Right lobe of liver (tissue), 6 donors: ENCODE results near the gene MTM1. TPM values are rescaled to one million over a fixed set of nuclear protein-coding genes. Genes with fewer than 3 reads are reported as not detected.

Experiments used
- ATAC-seq, 4 donors: fragments of 200-7000 bp; cut with Tn5 transposase; one replicate each; pipeline ENCODE4 v1.9.1; 2020; ENCODE audit warnings: mild to moderate bottlenecking in 4 of 4, moderate library complexity in 4 of 4
- DNase-seq, 3 donors: peaks; one replicate each; pipeline ENCODE4 v3.0.0-alpha.2; 2020
- H3K27ac ChIP-seq, 3 donors: fragments of 200-600 bp; one replicate each; pipeline ENCODE4 v1.8.0; 2022
- H3K27me3 ChIP-seq, 2 donors: fragments of 200-600 bp; one replicate each; pipeline ENCODE4 v1.8.0; 2022
- H3K36me3 ChIP-seq, 4 donors: fragments of 200-600 bp; sonication (generic) in 1 of 4; one replicate each; pipeline versions ENCODE4 v1.5.1 to v1.8.0; 2017 to 2022; ENCODE audit warnings: control low read depth in 1 of 4
- H3K4me1 ChIP-seq, 4 donors: fragments of 200-600 bp; sonication (generic) in 1 of 4; one replicate each; pipeline versions ENCODE4 v1.5.1 to v1.8.0; 2017 to 2022; ENCODE audit warnings: control low read depth in 1 of 4
- H3K4me3 ChIP-seq, 3 donors: fragments of 200-600 bp; one replicate each; pipeline ENCODE4 v1.8.0; 2022
- H3K9me3 ChIP-seq, 4 donors: fragments of 200-600 bp; sonication (generic) in 1 of 4; one replicate each; pipeline versions ENCODE4 v1.5.1 to v1.8.0; 2017 to 2022; ENCODE audit warnings: control low read depth in 1 of 4
- CTCF ChIP-seq, 4 donors: fragments of 200-600 bp in 3 of 4; fragments of 450-650 bp in 1 of 4; IDR thresholded peaks; one replicate each; pipeline versions ENCODE4 v1.5.1 to v1.8.0; 2016 to 2022; ENCODE audit warnings: antibody characterized with exemption in 4 of 4, mild to moderate bottlenecking in 2 of 4
- POLR2A ChIP-seq: fragments of 450-650 bp; IDR thresholded peaks from one replicate; pipeline ENCODE4 v1.6.1; 2017; ENCODE audit warnings: antibody characterized with exemption, mild to moderate bottlenecking
- WGBS: methylation state at CpG from one replicate; pipeline ENCODE4 v1.1.6; 2018; ENCODE audit warnings: low coverage, low lambda C conversion rate; ENCODE audit not compliant: insufficient coverage; ENCODE audit errors: missing lambda C conversion rate; 5-methylcytosine and 5-hydroxymethylcytosine counted together
- intact Hi-C, 2 donors: fragments of 100-400 bp; cut with DNase I; formaldehyde crosslinking; loops; one replicate each; pipeline versions ENCODE4 v1.11.2 to v1.14.1; 2022
- total RNA-seq, 6 experiments: library from RNA; depleted of rRNA in 2 of 6; stranded (reverse); fragments of >200 nt in 2 of 6; fragmentation: NEBNext Ultra II Directional in 3 of 6; extraction: Animal tissue kit (Norgen Biotek cat#: 25700) in 3 of 6; gene quantifications; one replicate each; pipeline versions ENCODE4 v1.1.0 to v1.2.4, GENCODE V29; 2016 to 2023
- donor health status: DM: no; HTN: yes; CAD: no.
- donor health status: DM: no; HTN: no; CAD: no.
- donor health status: DM: no; HTN: no; CAD: no.
- donor health status: DM: no; HTN: yes; CAD: no.
- donor health status: DM: no; HTN: yes; CAD: no.

MTM1 gene
- total RNA-seq, 6 experiments from 2014 or later = 9.8 to 18.0 (median 13.5) TPM

- ATAC-seq (no peak), DNase-seq (no peak)
- intact Hi-C loops = no loop called here
- no peaks in the 10 kb centered on the region for H3K4me1 ChIP-seq
- no peaks in the 10 kb centered on the region for H3K27me3 ChIP-seq
- no peak overlapping the region for H3K27ac ChIP-seq
- peaks cover 0 to 7% (median under 1%) of the 10 kb centered on the region in 4 donors for H3K36me3 ChIP-seq
- H3K9me3 ChIP-seq = no peaks in the 10 kb centered on the region
- no peak overlapping the region for H3K4me3 ChIP-seq
- 20% methylated on average over 1 of the region's 1 CpG for WGBS
- TF ChIP-seq POLR2A (no peak), CTCF (IDR thresholded peaks at IDR 0.05) (no peak)
Observed at GRCh38 chrX:150599226-150599625, 30.8 kb downstream of the MTM1 start.

GRCh38 chrX:150602296-150602695 is 33.9 kb downstream of the MTM1 start:
- H3K9me3 ChIP-seq = no peaks in the 10 kb centered on the region
- peaks cover 0 to 7% (median 0%) of the 10 kb centered on the region in 4 donors for H3K4me1 ChIP-seq
- ATAC-seq = no peak
- no peak overlapping the region for H3K4me3 ChIP-seq
- no peaks in the 10 kb centered on the region for H3K36me3 ChIP-seq
- no peak overlapping the region for H3K27ac ChIP-seq
- no peak for DNase-seq
- TF ChIP-seq CTCF (IDR thresholded peaks at IDR 0.05) (no peak), POLR2A (no peak)
- intact Hi-C loops = no loop called here
- H3K27me3 ChIP-seq = no peaks in the 10 kb centered on the region

- WGBS = 81% methylated on average over 3 of the region's 3 CpGs
- TF ChIP-seq CTCF (IDR thresholded peaks at IDR 0.05) (no peak), POLR2A (no peak)
Observed at GRCh38 chrX:150602743-150603142, 34.3 kb downstream of the MTM1 start.

GRCh38 chrX:150605603-150606002 is 37.2 kb downstream of the MTM1 start:
- Histone ChIP-seq H3K9me3 (no peaks in the 10 kb centered on the region), H3K27ac (no peak overlapping the region), H3K4me3 (no peak overlapping the region), H3K4me1 (peaks cover 0 to 7% (median 0%) of the 10 kb centered on the region in 4 donors), H3K27me3 (no peaks in the 10 kb centered on the region), H3K36me3 (no peaks in the 10 kb centered on the region)
- DNase-seq (peak in 1 of 3 donors; percentile 41), ATAC-seq (peak in 3 of 4 donors; percentile 50 to 79 (median 71))
- 7% methylated on average over 2 of the region's 2 CpGs for WGBS
- TF ChIP-seq POLR2A = no peak
- TF ChIP-seq CTCF (IDR thresholded peaks at IDR 0.05) = no peak
- intact Hi-C loops = no loop called here

More at GRCh38 chrX:150602743-150603142, 34.3 kb downstream of the MTM1 start:
- Histone ChIP-seq H3K9me3 (no peaks in the 10 kb centered on the region), H3K27me3 (no peaks in the 10 kb centered on the region), H3K4me1 (peaks cover 0 to 7% (median 0%) of the 10 kb centered on the region in 4 donors), H3K4me3 (no peak overlapping the region), H3K27ac (no peak overlapping the region), H3K36me3 (no peaks in the 10 kb centered on the region)
- no peak for DNase-seq
- intact Hi-C loops = no loop called here
- ATAC-seq = no peak

- no peak overlapping the region for H3K4me3 ChIP-seq
- no peaks in the 10 kb centered on the region for H3K27me3 ChIP-seq
- ATAC-seq = no peak
- no peak overlapping the region for H3K27ac ChIP-seq
- WGBS = 68% methylated on average over 5 of the region's 5 CpGs
- peaks cover 0 to 7% (median 0%) of the 10 kb centered on the region in 4 donors for H3K4me1 ChIP-seq
- H3K36me3 ChIP-seq = no peaks in the 10 kb centered on the region
- H3K9me3 ChIP-seq = no peaks in the 10 kb centered on the region
- intact Hi-C loops = no loop called here
- TF ChIP-seq POLR2A (no peak), CTCF (IDR thresholded peaks at IDR 0.05) (no peak)
- DNase-seq = no peak
Observed at GRCh38 chrX:150607201-150607600, 38.8 kb downstream of the MTM1 start.
